ENCODE measurements around the gene GATA2.
A peak's percentile ranks its signal among the peaks of the same experiment; 100 is the strongest.

The GATA2 gene

DNA sequence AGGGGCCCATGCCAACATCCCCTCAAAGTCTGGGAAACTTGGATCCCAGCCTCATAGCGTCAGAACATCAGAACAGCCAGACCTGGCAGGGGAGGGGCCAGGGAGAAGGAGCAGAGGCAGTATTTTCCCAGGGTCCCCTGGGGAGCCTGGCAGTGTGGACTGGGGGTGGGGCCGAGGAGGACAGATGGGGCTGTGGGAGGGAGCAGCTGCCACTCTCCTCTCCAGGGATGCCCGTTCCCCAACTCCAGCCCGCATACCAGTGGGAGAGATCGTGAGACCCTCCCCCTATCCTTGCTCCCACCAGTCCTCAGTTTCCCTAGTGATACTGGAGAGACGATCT lies 19.9 kb downstream of the GATA2 start:
- no peak for DNase-seq (ENCODE audit: low read depth)

- no peak for DNase-seq (ENCODE audit: low read depth)
These were observed 20.4 kb downstream of the GATA2 start for GRCh38 chr3:128472449-128473179.

GRCh38 chr3:128471720-128472119 lies 21.3 kb downstream of the GATA2 start:
- DNase-seq (ENCODE audit: low read depth): no peak

DNA sequence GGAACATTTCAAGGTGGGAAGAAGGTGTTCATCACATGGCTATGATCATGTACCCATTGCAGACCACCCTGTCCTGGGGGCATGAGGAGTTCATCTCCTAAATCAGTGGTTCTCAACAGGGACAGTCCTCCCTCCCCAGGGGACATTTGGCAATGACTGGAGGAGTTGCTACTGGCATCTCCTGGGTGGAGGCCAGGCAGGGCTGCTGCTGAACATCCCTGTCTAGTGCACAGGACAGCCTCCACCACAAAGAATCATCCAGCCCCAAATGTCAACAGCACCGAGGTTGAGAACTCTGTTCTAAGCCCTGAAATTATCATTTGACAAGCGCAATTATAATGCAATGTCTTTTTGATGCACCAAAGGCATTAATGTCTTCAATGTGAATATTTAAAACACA lies 21.9 kb downstream of the GATA2 start:
- no peak for DNase-seq (ENCODE audit: low read depth)

- no peak for DNase-seq (ENCODE audit: low read depth)
These were observed 22.7 kb downstream of the GATA2 start for GRCh38 chr3:128470134-128470899.

DNA sequence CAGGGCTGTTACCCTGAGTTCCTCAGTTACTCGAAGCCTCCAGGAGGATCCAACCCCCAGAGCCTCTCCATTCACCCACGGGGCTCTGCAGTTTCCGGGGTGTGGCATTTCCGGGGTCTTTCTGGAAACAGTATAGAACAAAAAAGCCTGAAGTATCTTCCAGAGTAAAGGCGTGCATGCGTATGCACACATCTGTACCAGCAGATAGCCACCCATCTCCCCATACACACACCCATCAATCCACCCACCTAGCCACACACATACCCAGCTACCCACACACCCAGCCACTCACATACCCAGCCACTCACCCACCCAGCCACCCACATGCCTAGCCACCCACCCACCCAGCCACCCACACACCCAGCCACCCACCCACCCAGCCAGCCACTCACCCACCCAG lies 23.4 kb downstream of the GATA2 start:
- DNase-seq (ENCODE audit: low read depth): no peak

- DNase-seq (ENCODE audit: low read depth): no peak
These were observed 24.0 kb downstream of the GATA2 start for GRCh38 chr3:128468791-128469527.

DNA sequence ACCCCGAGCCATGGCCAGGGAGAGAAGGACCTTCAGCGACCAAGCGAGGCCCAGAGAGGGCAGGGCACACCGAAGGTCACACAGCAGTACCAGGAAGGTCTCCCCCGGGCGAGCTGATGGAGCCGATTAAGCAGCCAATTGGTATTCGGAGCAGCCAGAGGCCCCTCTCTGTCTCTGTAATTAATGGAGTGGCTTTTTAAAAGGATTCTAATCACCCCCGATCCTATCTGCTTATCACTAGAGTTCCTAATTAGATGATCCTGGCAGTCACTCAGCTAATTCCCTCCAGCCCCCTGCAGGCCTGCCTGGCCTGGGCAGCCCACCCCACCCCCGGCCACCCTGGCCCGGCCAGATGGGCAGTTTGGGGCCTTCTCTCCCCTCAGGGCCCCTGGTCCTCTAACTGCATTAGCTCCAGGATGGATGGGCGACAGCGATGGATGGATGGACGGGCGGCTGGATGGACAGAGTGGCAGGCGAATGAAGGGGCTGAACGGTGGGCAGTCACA lies 24.7 kb downstream of the GATA2 start:
- DNase-seq (ENCODE audit: low read depth): no peak

- no peak for DNase-seq (ENCODE audit: low read depth)
These were observed 26.0 kb downstream of the GATA2 start, which contains the start of gene DNAJB8 for GRCh38 chr3:128466840-128467541. Gene DNAJB8 (minus strand): TSS chr3:128466890. CDS start chr3:128463245, 3,645 bp downstream.

- no peak for DNase-seq (ENCODE audit: low read depth)
These were observed 28.3 kb downstream of the GATA2 start for GRCh38 chr3:128464702-128465101.

DNA sequence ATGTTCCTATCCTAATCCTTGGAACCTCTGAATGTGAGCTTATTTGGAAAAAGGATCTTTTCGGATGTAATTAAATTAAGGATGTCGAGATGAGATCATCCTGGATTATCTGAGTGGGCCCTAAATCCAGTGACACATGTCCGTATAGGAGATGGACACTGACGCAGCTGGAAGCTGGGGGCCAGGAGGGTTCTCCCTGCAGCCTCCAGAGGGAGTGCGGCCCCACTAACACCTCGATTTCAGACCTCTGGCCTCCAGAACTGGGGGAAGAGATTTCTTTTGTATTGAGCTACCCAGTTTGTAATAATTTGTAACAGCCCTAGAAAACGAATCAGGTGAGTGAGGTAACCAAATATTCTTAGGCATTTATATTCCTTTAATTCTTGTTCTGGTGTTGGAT lies 28.8 kb downstream of the GATA2 start:
- peak; percentile 15 for DNase-seq (ENCODE audit: low read depth)

DNA sequence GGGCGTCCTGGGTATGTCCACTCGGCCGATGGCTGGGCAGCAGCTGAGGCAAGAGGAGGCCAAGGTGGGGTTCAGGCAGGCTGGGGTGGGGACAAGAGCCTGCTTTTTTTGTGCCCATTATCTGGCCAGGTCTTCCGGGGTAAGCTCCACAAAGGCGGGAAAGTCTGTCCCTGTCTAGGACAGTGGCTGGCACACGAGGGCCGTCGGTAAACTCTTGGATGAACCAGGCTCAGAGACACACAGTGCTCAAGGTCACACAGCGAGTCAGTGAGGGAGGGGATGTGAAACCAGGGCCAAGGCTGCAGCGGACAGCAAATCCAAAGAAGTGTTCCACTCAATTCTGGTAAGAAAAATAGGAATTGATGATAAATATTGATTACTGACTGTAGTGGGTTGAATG lies 29.2 kb downstream of the GATA2 start:
- DNase-seq (ENCODE audit: low read depth): no peak

- DNase-seq (ENCODE audit: low read depth): no peak
These were observed 29.6 kb downstream of the GATA2 start for GRCh38 chr3:128463354-128463753.

- DNase-seq (ENCODE audit: low read depth): no peak
These were observed 30.1 kb downstream of the GATA2 start for GRCh38 chr3:128462931-128463330.

GRCh38 chr3:128462341-128462910 lies 30.6 kb downstream of the GATA2 start:
- no peak for DNase-seq (ENCODE audit: low read depth)

DNA sequence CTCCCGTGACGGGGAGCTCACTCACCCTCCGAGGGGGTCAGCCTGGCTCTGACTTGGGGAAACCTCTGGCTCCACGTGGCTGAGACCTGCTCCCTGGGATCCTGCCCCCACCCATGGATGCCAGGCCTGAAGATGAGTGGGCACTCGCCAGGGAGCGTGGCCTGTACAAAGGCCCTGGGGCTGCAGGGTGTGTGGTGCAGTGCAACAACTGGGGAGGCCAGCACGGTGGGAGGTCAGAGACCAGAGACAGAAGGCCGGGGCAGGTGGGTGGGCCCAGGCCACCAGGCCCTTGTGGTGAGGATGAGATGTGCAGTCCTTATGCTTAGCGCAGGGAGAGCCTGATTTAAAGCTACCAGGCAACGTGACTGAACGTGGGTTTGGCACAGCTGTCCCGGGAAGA lies 31.3 kb downstream of the GATA2 start:
- no peak for DNase-seq (ENCODE audit: low read depth)

DNA sequence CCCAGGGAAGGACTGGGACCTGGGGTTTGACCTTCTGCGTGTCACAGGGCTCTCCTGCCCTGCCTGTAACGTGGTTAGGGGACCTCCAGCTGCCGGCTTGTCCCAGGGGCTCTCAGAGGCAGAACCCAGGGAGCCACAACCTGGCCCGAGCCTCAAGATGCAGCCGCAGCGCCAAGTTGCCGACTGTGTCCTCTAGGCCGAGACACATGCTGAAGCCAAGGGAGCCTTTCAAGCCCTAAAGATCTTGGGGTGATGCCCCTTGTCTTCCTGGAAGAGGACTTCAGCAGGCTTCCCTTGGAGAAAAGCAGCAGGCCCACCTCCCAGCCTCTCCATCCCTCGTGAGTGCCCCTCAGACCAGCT lies 33.6 kb downstream of the GATA2 start:
- DNase-seq (ENCODE audit: low read depth): no peak

GRCh38 chr3:128458746-128459460 lies 34.1 kb downstream of the GATA2 start:
- no peak for DNase-seq (ENCODE audit: low read depth)

- no peak for DNase-seq (ENCODE audit: low read depth)
These were observed 35.1 kb downstream of the GATA2 start for GRCh38 chr3:128457937-128458336.

DNA sequence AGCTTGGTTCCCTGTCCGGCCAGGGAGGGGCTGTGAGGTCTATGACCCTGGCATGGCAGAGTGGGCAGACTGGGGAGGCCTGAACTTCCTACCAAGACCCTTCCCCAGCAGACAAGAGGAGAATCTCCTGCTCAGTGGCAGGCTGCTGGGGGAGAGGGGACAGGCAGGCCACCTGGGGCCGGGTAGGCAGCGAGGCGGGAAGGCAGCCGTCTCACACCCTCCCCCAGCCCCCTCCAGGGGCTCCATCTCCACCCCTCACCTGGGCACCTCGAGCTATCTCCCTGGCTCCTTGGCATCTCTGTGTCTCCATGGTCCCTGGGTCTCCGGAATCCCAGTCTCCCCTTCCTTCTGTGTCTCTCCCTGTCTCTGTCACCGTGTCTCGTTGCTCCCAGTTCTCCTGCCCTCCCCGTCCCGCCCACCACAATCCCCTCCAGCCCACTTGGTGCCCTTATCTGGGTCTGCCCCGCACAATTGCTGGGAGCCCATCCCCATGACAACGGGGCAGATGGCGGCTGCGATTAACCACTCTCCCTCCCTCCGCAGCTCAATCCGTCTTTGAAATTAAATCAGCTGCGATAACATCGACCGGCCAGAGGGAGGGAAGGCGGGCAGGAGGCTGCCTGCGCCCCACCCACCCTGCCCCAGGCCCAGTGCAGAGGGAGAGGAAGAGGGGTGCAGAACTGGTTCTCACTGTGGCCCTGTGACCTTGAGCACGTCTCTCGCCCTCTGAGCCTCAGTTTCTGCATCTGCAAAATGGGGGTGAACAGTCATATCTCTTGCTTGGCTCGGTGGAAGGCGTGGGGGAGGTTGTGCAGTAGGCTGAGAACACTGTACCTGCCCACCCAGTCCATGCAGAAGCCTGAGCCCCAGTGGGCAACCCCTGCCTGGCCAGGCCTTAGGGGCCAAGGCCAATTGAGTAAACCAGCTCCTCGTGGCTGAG lies 36.0 kb downstream of the GATA2 start:
- no peak for DNase-seq (ENCODE audit: low read depth)
